HepG2 (cell line): ENCODE results near the gene ZNF620.

Experiments used
- BCL6 ChIP-seq: IDR thresholded peaks from 2 replicates; pipeline ENCODE4 v1.6.1; 2016; ENCODE audit warnings: missing genetic modification reagents, missing compliant biosample characterization
- CTCF ChIP-seq: sonication (generic); formaldehyde crosslinking; IDR thresholded peaks from 2 replicates; pipeline ENCODE4 v1.5.0; 2020; ENCODE audit warnings: mild to moderate bottlenecking, missing genetic modification reagents, moderate library complexity
- EP300 ChIP-seq, 3 experiments: sonication (generic) in 1 of 3; formaldehyde crosslinking in 1 of 3; IDR thresholded peaks; 2 replicates each; pipeline versions ENCODE4 v1.5.1 to v1.6.1; 2011 to 2020; ENCODE audit warnings: low read depth in 2 of 3, low read length in 2 of 3, borderline replicate concordance in 1 of 3, improper control_type of control experiment in 1 of 3, mild to moderate bottlenecking in 1 of 3, missing genetic modification reagents in 1 of 3, moderate library complexity in 1 of 3
- FOXA1 ChIP-seq, 2 experiments: fragments of 450-650 bp in 1 of 2; sonication (generic) in 1 of 2; formaldehyde crosslinking in 1 of 2; IDR thresholded peaks; 2 replicates each; pipeline versions ENCODE4 v1.4.0 to v1.6.1; 2016 to 2020; ENCODE audit warnings: missing genetic modification reagents in 1 of 2
- HNF1B ChIP-seq: sonication (generic); formaldehyde crosslinking; IDR thresholded peaks from 2 replicates; pipeline ENCODE4 v1.5.1; 2020; ENCODE audit warnings: mild to moderate bottlenecking, moderate library complexity, missing genetic modification reagents
- RAD51 ChIP-seq: fragments of 450-650 bp; IDR thresholded peaks from 2 replicates; pipeline ENCODE4 v1.6.1; 2016; ENCODE audit warnings: borderline replicate concordance
- REST ChIP-seq, 2 experiments: IDR thresholded peaks; 2 replicates each; pipeline ENCODE4 v1.6.1; 2011 to 2012; ENCODE audit warnings: low read length in 2 of 2, borderline replicate concordance in 1 of 2, low read depth in 1 of 2, mild to moderate bottlenecking in 1 of 2, moderate library complexity in 1 of 2
- U2AF2 ChIP-seq: fragments of 200-400 bp; formaldehyde crosslinking; IDR thresholded peaks from 2 replicates; pipeline ENCODE4 v1.6.1; 2017; ENCODE audit warnings: low read depth, mild to moderate bottlenecking, low read length
- ZHX1 ChIP-seq: sonication (generic); formaldehyde crosslinking; IDR thresholded peaks from 2 replicates; pipeline ENCODE4 v1.8.1; 2022; ENCODE audit warnings: low read depth, mild to moderate bottlenecking, missing genetic modification reagents
- ZNF138 ChIP-seq: sonication (generic); formaldehyde crosslinking; IDR thresholded peaks from 2 replicates; pipeline ENCODE4 v1.5.0; 2020; ENCODE audit warnings: mild to moderate bottlenecking, low read depth, missing genetic modification reagents
- ZNF280D ChIP-seq: sonication (generic); formaldehyde crosslinking; IDR thresholded peaks from 2 replicates; pipeline ENCODE4 v1.5.1; 2020; ENCODE audit warnings: mild to moderate bottlenecking, missing genetic modification reagents

- TF ChIP-seq REST (IDR thresholded peaks at IDR 0.05; ENCODE audit: borderline replicate concordance in 1 of 2, low read depth in 1 of 2, low read length in 2 of 2) (no peak), FOXA1 (IDR thresholded peaks at IDR 0.05) (no peak), FOXA1 (CRISPR knock-in tag; IDR thresholded peaks at IDR 0.05) (no peak), ZNF280D (CRISPR knock-in tag) (no peak), HNF1B (CRISPR knock-in tag) (no peak), CTCF (CRISPR knock-in tag) (no peak), ZNF138 (no peak), BCL6 (CRISPR knock-in tag) (no peak), EP300 (IDR thresholded peaks at IDR 0.05; ENCODE audit: low read depth in 2 of 2, low read length in 2 of 2) (no peak), EP300 (CRISPR knock-in tag; IDR thresholded peaks at IDR 0.05; ENCODE audit: borderline replicate concordance) (no peak), U2AF2 (no peak), RAD51 (no peak), ZHX1 (CRISPR knock-in tag) (no peak)
Measured at GRCh38 chr3:40557575-40558161, 51.8 kb downstream of the ZNF620 start.
